GM19328 (cell line): Measurements from ENCODE around the gene RAD18.

Experiments used
- ATAC-seq: cut with Tn5 transposase; IDR thresholded peaks from one replicate; pipeline ENCODE4 v1.9.1; 2021; ENCODE audit warnings: mild to moderate bottlenecking, moderate library complexity; ENCODE audit not compliant: unreplicated experiment

RAD18 gene

GRCh38 chr3:8963137-8963853 lies at the start of gene RAD18:
TSS of gene RAD18 (minus strand) at chr3:8963472. CDS start at chr3:8963385, 87 bp downstream.
- peak; percentile 91 for ATAC-seq

GRCh38 chr3:9012521-9012920 lies 49.2 kb upstream of the RAD18 start:
- ATAC-seq: no peak

GRCh38 chr3:9009976-9010545 lies 46.8 kb upstream of the RAD18 start:
- ATAC-seq: no peak

- no peak for ATAC-seq
These were observed 45.4 kb upstream of the RAD18 start for GRCh38 chr3:9008550-9009255.

- no peak for ATAC-seq
These were observed 44.7 kb upstream of the RAD18 start for GRCh38 chr3:9007928-9008327.

- ATAC-seq: no peak
These were observed 43.9 kb upstream of the RAD18 start for GRCh38 chr3:9007213-9007612.

- no peak for ATAC-seq
These were observed 36.8 kb upstream of the RAD18 start for GRCh38 chr3:9000041-9000440.

GRCh38 chr3:8997151-8997550 lies 33.9 kb upstream of the RAD18 start:
- ATAC-seq: no peak

- ATAC-seq: no peak
These were observed 33.4 kb upstream of the RAD18 start for GRCh38 chr3:8996681-8997121.

GRCh38 chr3:8996216-8996615 lies 32.9 kb upstream of the RAD18 start:
- ATAC-seq: no peak

GRCh38 chr3:8994226-8994625 lies 31.0 kb upstream of the RAD18 start:
- ATAC-seq: no peak

GRCh38 chr3:8993331-8993730 lies 30.1 kb upstream of the RAD18 start:
- ATAC-seq: no peak

GRCh38 chr3:8992854-8993253 lies 29.6 kb upstream of the RAD18 start:
- no peak for ATAC-seq

GRCh38 chr3:8992199-8992598 lies 28.9 kb upstream of the RAD18 start:
- ATAC-seq: no peak

- ATAC-seq: no peak
These were observed 27.3 kb upstream of the RAD18 start for GRCh38 chr3:8990266-8991215.

- ATAC-seq: no peak
These were observed 25.7 kb upstream of the RAD18 start for GRCh38 chr3:8988791-8989558.

- no peak for ATAC-seq
These were observed 25.0 kb upstream of the RAD18 start for GRCh38 chr3:8988384-8988655.

GRCh38 chr3:8987645-8988383 lies 24.5 kb upstream of the RAD18 start:
- ATAC-seq: peak; percentile 73

GRCh38 chr3:8987226-8987625 lies 24.0 kb upstream of the RAD18 start:
- ATAC-seq: no peak

GRCh38 chr3:8986741-8987140 lies 23.5 kb upstream of the RAD18 start:
- ATAC-seq: no peak
